Keratinocyte (primary cell): ENCODE results near the gene TMC2. TPM values are rescaled to one million over a fixed set of nuclear protein-coding genes. Genes with fewer than 3 reads are reported as not detected.

Experiments
- DNase-seq: peaks from one replicate; pipeline ENCODE4 v3.0.0-alpha.2; 2011; ENCODE audit warnings: low read depth, missing footprints, low spot score
- FAIRE-seq: peaks from 2 replicates; lab custom pipeline; 2011; peaks lifted over from hg19 to GRCh38; lab: Jason Lieb, UNC
- H2AFZ ChIP-seq: 2 replicates; pipeline ENCODE4 v1.6.0; 2012; ENCODE audit warnings: low read length, control low read depth, inconsistent platforms; ENCODE audit not compliant: control insufficient read depth
- H3K27ac ChIP-seq: 2 replicates; pipeline ENCODE4 v1.5.1; 2011; ENCODE audit warnings: low read length; ENCODE audit not compliant: control insufficient read depth, insufficient read depth
- H3K27me3 ChIP-seq: 3 replicates; pipeline ENCODE4 v1.6.0; 2011; ENCODE audit warnings: low read length; ENCODE audit not compliant: control insufficient read depth, insufficient read depth; ENCODE audit errors: extremely low read depth
- H3K36me3 ChIP-seq, 2 experiments: 2 replicates in 1 of 2; 3 replicates in 1 of 2; pipeline ENCODE4 v1.5.1; 2011; ENCODE audit warnings: low read length in 2 of 2, mild to moderate bottlenecking in 1 of 2; ENCODE audit not compliant: control insufficient read depth in 2 of 2, insufficient read depth in 2 of 2; ENCODE audit errors: extremely low read depth in 1 of 2
- H3K4me1 ChIP-seq: 3 replicates; pipeline ENCODE4 v1.5.1; 2011; ENCODE audit warnings: low read length; ENCODE audit not compliant: control insufficient read depth, insufficient read depth; ENCODE audit errors: extremely low read depth
- H3K4me2 ChIP-seq: 3 replicates; pipeline ENCODE4 v1.6.0; 2011; ENCODE audit warnings: low read depth, low read length; ENCODE audit not compliant: control insufficient read depth, insufficient read depth; ENCODE audit errors: extremely low read depth
- H3K4me3 ChIP-seq, 3 experiments: fragments of 200-600 bp in 1 of 3; sonication (generic) in 1 of 3; 2 replicates in 2 of 3; 3 replicates in 1 of 3; pipeline ENCODE4 v1.5.1; 2011 to 2016; ENCODE audit warnings: low read length in 3 of 3, mild to moderate bottlenecking in 3 of 3, control low read depth in 2 of 3, inconsistent platforms in 1 of 3, low read depth in 1 of 3, mixed read lengths in 1 of 3, mixed run types in 1 of 3, moderate library complexity in 1 of 3; ENCODE audit not compliant: control insufficient read depth in 2 of 3, insufficient read depth in 2 of 3; ENCODE audit errors: extremely low read depth in 1 of 3
- H3K79me2 ChIP-seq: 2 replicates; pipeline ENCODE4 v1.6.0; 2012; ENCODE audit warnings: low read length; ENCODE audit not compliant: control insufficient read depth, insufficient read depth
- H3K9ac ChIP-seq: 3 replicates; pipeline ENCODE4 v1.6.0; 2011; ENCODE audit warnings: low read length; ENCODE audit not compliant: control insufficient read depth, insufficient read depth; ENCODE audit errors: extremely low read depth
- H3K9me1 ChIP-seq: 3 replicates; pipeline ENCODE4 v1.6.0; 2011; ENCODE audit warnings: low read length; ENCODE audit not compliant: control insufficient read depth, insufficient read depth; ENCODE audit errors: extremely low read depth
- H3K9me3 ChIP-seq: 2 replicates; pipeline ENCODE4 v1.5.1; 2012; ENCODE audit warnings: low read depth, low read length; ENCODE audit not compliant: control insufficient read depth
- H4K20me1 ChIP-seq: 3 replicates; pipeline ENCODE4 v1.6.0; 2011; ENCODE audit warnings: low read length; ENCODE audit not compliant: control insufficient read depth, insufficient read depth; ENCODE audit errors: extremely low read depth
- EZH2 ChIP-seq: IDR thresholded peaks from one replicate; pipeline ENCODE4 v1.6.1; 2012; ENCODE audit warnings: inconsistent platforms, mild to moderate bottlenecking, low read length, moderate library complexity
- dilution Hi-C: fragments of 300-500 bp; cut with MboI; formaldehyde crosslinking; loops from one replicate; pipeline ENCODE4 v1.7.0; 2020; ENCODE audit warnings: low sequenced_read_pairs; ENCODE audit not compliant: extremely low pct_ligation_motif_present
- polyA plus RNA-seq, 5 experiments: library from polyadenylated mRNA; depleted of rRNA in 3 of 5; stranded (reverse) in 3 of 5; stranded (forward) in 1 of 5; unstranded in 1 of 5; fragments of >200 nt; gene quantifications; 1 replicate in 1 of 5; 2 replicates in 3 of 5; 3 replicates in 1 of 5; pipeline versions ENCODE4 v1.2.1 to v1.2.3, GENCODE V29; 2011 to 2012; ENCODE audit warnings: missing spikeins in 2 of 5, low read depth in 1 of 5, low replicate concordance in 1 of 5
- TF ChIP-seq, protein P1 (sequence below), 3 experiments: IDR thresholded peaks in 1 of 3; conservative IDR thresholded peaks in 1 of 3; optimal IDR thresholded peaks in 1 of 3; 2 replicates in 2 of 3; 3 replicates in 1 of 3; pipeline versions ENCODE3 to v1.5.1; 2011; ENCODE audit warnings: low read length in 3 of 3, mild to moderate bottlenecking in 3 of 3, moderate library complexity in 2 of 3, control low read depth in 1 of 3, inconsistent platforms in 1 of 3; ENCODE audit not compliant: insufficient read depth in 2 of 3; ENCODE audit errors: extremely low read depth in 1 of 3

The TMC2 gene
- polyA plus RNA-seq, 1 donor (not counting 4 experiments of a cell fraction or from before 2014, with no cell fraction given), result not detected

DNA sequence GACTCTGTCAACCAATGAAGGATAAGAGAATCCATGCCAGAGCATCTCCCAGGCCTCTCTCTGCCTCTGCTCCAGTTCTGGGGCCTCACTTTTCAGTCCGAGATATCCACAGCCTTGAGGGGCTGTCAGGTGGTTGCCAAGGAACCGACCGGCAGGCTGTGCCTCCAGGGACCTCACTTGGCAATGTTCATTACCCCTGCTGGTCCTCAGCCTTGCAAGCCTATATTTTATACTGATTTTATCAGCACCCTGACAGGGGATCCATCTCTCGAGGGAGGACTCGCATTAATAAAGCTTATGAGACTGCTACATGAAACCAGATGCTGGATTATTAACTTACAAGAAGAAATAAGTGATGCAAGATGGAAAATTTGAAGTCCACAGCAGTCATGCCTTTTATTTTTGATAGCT is 39.9 kb downstream of the TMC2 start:
- no peak overlapping the region for H3K27ac ChIP-seq
- H3K27me3 ChIP-seq, result peaks cover 14% of the 10 kb centered on the region
- H3K36me3 ChIP-seq, result no peaks in the 10 kb centered on the region
- H4K20me1 ChIP-seq, result no peaks in the 10 kb centered on the region
- H3K4me2 ChIP-seq, result no peak overlapping the region
- H3K9me3 ChIP-seq, result no peaks in the 10 kb centered on the region
- no peak for FAIRE-seq
- no peak overlapping the region for H2AFZ ChIP-seq
- H3K4me1 ChIP-seq, result no peaks in the 10 kb centered on the region
- H3K9ac ChIP-seq, result no peak overlapping the region
- dilution Hi-C loops, result no loop called here
- no peaks in the 10 kb centered on the region for H3K79me2 ChIP-seq
- H3K9me1 ChIP-seq, result no peaks in the 10 kb centered on the region
- TF ChIP-seq EZH2, result no peak
- TF ChIP-seq, protein P1, sequence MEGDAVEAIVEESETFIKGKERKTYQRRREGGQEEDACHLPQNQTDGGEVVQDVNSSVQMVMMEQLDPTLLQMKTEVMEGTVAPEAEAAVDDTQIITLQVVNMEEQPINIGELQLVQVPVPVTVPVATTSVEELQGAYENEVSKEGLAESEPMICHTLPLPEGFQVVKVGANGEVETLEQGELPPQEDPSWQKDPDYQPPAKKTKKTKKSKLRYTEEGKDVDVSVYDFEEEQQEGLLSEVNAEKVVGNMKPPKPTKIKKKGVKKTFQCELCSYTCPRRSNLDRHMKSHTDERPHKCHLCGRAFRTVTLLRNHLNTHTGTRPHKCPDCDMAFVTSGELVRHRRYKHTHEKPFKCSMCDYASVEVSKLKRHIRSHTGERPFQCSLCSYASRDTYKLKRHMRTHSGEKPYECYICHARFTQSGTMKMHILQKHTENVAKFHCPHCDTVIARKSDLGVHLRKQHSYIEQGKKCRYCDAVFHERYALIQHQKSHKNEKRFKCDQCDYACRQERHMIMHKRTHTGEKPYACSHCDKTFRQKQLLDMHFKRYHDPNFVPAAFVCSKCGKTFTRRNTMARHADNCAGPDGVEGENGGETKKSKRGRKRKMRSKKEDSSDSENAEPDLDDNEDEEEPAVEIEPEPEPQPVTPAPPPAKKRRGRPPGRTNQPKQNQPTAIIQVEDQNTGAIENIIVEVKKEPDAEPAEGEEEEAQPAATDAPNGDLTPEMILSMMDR (optimal IDR thresholded peaks at IDR 0.05 in 1 of 3, IDR thresholded peaks at IDR 0.05 in 1 of 3, conservative IDR thresholded peaks at IDR 0.05 in 1 of 3; ENCODE audit: extremely low read depth in 1 of 3, insufficient read depth in 2 of 3, low read length in 3 of 3), result no peak
- no peak for DNase-seq
- H3K4me3 ChIP-seq, result no peak overlapping the region

- no peak for FAIRE-seq
- no peak overlapping the region for H3K4me3 ChIP-seq
- no peaks in the 10 kb centered on the region for H3K9me1 ChIP-seq
- H3K9ac ChIP-seq, result no peak overlapping the region
- no peak overlapping the region for H3K27ac ChIP-seq
- peaks cover 14% of the 10 kb centered on the region for H3K27me3 ChIP-seq
- dilution Hi-C loops, result no loop called here
- no peak overlapping the region for H2AFZ ChIP-seq
- H3K4me1 ChIP-seq, result no peaks in the 10 kb centered on the region
- H3K79me2 ChIP-seq, result no peaks in the 10 kb centered on the region
- no peaks in the 10 kb centered on the region for H4K20me1 ChIP-seq
- H3K4me2 ChIP-seq, result no peak overlapping the region
- H3K36me3 ChIP-seq, result no peaks in the 10 kb centered on the region
- no peaks in the 10 kb centered on the region for H3K9me3 ChIP-seq
- TF ChIP-seq, protein P1 (optimal IDR thresholded peaks at IDR 0.05 in 1 of 3, IDR thresholded peaks at IDR 0.05 in 1 of 3, conservative IDR thresholded peaks at IDR 0.05 in 1 of 3; ENCODE audit: extremely low read depth in 1 of 3, insufficient read depth in 2 of 3, low read length in 3 of 3), result no peak
- TF ChIP-seq EZH2, result no peak
- DNase-seq, result no peak
These were observed 42.3 kb downstream of the TMC2 start for GRCh38 chr20:2578475-2579192.
